AG08395 (cell line): ENCODE data around the gene RNF220.
A peak's percentile ranks its signal among the peaks of the same experiment; 100 is the strongest.

ENCODE experiments used
- DNase-seq: peaks from one replicate; pipeline ENCODE4 v3.0.0; 2012; ENCODE audit warnings: mixed read lengths, low spot score

The RNF220 gene

DNA sequence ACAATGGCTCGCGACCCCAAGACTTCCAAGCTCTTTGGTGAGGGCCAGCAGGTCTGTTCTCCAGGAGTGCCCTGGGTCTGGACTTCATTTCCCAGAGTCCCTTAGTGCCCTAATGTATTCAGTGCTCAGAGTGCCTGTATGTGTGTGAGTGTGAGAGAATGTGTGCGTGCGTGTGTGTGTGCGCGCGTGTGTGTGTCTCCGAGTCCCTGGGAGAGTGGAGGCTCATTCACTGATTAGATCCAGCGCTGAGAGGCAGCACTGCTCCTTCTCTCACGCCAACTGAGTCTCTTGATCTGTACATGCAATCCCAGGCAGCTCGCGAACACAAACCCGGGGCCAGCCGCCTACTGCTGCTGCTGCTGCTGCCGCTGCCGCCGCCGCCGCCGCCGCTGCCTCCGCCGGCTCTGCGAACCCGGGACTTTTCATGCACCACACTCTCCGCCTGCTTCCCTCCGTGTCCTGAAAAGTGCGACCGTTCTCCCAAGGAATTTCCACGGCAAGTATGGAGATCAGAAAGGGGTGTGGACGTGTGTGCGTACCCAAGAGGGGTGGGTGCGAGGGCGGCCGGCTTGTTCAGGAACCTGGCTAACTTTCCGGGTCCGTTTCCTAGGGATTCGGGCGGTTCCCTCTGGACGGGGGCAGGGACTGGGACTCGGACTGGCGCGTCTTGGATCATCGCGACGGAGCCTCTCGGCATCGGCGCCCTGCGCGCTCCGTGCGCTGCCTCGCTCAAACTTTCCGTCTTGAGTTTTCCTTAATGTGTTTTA is at the start of gene RNF220:
Gene RNF220, plus strand, starts transcription at position 225 of the 767 bp plus-strand sequence.
- peak; percentile 53 for DNase-seq

- DNase-seq: no peak
These were observed 49.3 kb upstream of the RNF220 start for GRCh38 chr1:44355582-44356305.

- no peak for DNase-seq
These were observed 47.3 kb upstream of the RNF220 start for GRCh38 chr1:44357710-44358109.

- no peak for DNase-seq
These were observed 45.7 kb upstream of the RNF220 start for GRCh38 chr1:44359234-44359935.

DNA sequence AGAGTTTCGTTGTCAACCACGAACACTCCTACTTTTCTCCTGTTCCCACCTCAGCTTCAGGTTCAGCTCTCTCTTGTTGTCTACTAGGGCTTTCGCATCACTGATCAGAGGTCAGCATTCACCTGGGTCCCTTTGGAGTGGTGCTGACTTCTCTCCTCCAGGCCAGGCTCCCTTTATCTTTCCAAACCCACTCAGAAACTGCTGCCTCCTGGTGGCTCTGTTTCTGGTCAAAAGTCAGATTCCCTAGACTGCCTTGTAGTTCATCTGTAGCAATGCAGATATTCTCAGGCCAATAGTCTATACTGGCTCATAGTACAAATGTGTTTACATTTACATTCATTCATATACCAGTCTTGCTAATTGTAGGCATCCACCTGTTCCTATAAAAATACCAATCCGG is 43.6 kb upstream of the RNF220 start:
- peak; percentile 10 for DNase-seq

DNA sequence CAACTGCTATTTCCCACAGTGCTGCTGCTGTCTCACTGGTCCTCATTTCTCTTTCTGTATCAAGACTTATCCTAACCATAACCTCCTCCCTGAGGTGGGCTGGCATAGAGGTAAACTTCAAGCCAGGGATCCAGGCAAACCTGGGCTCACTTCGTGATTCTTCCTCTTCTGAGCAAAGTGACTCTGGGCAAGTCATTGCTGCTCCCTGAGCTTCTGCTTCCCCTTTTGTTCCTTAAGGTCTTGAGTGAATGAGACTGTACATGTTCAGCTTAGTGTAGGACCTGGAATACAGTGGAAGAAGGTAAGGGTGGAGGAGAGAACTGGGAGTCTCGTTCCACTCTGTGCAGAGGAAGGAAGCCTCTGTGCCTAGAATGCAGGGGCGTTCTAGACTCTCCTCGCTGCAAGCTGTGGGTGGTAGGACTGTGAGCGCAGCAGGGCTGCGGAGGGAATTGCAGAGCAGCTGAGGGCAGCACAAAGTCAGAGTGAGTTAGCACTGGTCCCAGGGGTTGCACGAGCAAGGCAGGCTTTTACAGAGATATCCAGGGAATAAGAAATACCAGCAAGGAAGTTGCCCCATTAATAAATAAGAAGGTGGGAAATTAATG is 38.6 kb upstream of the RNF220 start:
- DNase-seq: no peak

GRCh38 chr1:44367944-44368343 is 37.1 kb upstream of the RNF220 start:
- DNase-seq: no peak

DNA sequence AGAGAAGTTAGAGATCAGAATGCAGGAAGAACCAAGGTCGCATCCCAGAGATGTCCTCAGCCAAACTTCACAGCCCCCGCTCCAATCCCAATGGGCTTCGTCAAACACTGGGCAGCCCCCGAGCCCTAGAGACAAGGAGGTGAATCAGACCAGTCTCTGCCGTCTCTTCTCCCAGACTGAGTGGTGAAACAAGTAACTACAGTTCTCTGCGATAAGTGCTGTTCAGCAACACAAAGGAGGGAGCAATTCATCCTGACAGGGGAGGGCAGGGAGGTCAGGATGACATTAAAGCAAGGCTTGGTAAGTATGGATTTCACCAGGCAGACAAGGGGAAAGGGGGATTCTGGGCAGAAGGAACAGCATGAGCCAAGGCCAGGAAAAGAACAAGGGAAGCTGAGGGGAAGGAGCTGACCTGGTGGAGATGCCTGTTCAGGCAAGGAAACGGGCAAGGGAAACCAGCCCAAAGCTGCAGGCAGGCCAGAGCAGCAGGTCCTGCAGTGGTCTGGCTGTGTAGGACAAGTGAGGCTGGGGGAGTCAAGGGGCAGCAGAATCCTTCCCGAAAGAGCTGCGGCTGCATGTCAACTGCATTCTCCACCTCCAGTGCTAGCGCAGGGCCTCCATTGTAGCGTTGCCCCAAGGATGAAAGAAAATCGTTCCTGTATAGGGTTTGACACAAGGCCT is 36.4 kb upstream of the RNF220 start:
- no peak for DNase-seq

DNA sequence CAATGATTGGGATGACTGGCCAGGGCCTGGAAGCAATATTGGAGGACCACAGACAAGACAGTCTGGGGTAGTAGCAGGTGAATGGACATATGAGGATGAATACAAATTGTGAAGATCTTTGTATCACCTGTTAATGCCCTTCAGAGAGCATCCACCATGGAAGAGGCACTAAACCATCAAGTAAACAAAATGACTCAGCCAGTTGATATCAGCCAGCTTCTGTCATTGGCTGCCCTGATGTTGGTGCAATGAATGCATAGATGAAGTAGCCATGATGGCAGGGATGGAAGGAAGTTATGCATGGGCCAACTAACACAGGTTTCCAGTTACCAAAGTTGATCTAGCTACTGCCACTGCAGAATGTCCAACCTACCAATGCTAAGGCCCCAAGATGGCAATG is 33.8 kb upstream of the RNF220 start:
- DNase-seq: no peak

GRCh38 chr1:44375547-44375946 is 29.5 kb upstream of the RNF220 start:
- no peak for DNase-seq

- DNase-seq: peak; percentile 67
These were observed 26.9 kb upstream of the RNF220 start for GRCh38 chr1:44377925-44378784.

DNA sequence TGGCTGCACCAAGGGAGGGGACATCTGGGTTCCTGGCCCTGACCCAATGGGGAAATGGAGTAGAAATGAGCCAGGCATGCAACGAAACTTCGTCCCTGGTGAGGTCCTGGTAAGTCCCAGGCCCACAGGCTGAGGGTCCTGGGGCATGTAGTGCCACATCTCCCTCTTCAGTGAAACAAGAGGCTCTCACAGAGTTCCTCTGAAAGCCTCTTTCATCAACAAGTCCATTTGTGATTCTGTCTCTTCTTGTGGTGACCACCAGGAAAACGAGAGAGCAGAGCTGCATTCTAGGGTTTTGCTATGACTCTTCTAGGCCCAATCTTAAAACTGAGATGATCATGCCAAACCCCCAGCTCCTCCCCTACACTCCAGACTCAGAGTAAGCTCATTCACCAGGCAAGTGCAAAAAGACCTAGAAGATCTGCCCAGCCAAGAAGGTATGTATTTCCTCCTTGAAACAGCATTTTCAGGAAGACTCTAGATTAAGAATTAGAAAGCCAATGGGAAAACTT is 24.3 kb upstream of the RNF220 start:
- no peak for DNase-seq

- DNase-seq: no peak
These were observed 16.5 kb upstream of the RNF220 start for GRCh38 chr1:44388551-44388950.

- DNase-seq: no peak
These were observed 15.6 kb upstream of the RNF220 start for GRCh38 chr1:44389437-44389836.

- DNase-seq: peak; percentile 77
These were observed 14.8 kb upstream of the RNF220 start for GRCh38 chr1:44390277-44390676.

GRCh38 chr1:44401256-44402228 is 3.5 kb upstream of the RNF220 start:
- no peak for DNase-seq

DNA sequence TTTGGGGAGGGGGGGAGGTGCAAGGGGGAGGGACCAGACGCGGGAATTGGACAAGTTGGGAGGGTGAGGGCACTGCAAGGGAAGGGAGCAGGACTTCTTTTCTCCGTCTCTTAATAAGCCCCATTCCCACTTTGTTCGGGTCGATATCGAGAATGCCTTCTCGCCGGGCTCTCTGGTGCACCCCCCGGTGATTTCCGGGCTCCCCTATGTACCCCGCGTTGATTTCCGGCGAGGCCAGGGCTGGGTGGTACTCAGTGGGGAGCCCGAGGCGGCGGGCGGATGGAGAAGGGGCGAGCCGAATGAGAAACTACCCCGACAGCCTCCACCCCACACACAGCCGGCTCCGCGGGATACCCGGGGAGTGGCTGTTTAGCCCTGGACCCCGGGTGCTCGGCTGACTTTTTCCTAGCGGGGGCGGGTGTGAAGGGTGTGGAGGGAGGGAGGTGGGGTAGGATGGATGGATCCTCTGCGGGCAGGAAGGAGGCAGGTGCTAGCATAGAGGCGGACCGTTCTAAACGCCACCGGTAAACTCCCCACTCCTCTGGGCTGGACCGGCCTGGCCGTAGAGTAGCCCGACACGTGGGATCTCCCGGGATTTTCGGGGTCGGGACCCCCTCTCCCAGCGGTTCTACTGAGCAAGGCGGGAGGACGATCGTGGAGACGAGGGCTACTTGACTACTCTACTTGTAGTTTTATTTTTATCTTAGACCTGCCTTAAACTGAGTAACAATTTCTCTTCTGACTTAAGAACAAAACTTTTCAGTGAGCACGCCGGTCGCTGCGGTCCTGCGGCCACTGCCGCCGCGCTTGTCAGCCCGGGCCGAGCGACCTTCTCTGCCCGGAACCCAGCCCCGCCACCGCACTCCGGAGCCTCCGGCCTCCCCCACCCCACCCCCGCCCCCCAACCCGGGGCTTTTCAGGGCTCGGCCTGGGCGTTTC is 1.0 kb downstream of the RNF220 start:
- DNase-seq: no peak

DNA sequence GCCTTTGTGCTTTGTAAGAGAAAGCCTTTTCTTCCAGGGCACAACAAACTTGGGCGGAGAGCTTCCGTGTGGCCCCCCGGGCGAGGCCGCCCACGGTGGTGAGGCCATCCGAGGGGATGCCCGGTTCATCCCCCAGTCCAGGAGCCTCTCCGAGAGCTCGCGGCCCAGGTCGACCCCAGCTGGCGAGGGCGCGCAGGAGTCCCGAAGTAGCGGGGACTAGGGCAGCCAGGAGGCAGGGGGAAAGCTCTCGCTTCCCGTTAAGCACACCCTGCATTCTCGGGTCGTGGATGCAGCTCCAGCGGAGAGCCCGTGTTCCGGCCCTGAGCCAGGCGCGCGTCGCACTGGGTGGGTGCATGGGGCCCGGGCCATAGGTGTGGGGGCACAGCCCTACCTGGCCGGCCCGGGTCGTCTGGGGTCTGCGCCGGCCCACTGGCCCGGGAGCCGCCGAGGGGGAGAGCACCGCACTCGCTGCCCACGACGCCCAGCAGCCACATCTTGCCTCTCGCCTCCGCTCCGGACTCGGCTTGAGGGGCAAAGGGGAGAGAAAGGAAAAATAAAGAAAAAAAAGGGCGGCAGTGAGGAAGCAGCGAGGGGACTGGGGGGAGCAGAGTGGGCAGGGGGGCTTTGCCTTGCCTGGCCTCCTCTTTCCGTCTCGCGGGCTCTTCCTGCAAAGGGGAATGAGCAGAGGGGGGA is 1.8 kb downstream of the RNF220 start:
- no peak for DNase-seq
